Fibroblast of lung (primary cell): ENCODE data around the gene SUN3. TPM values are rescaled to one million over a fixed set of nuclear protein-coding genes. Genes with fewer than 3 reads are reported as not detected.

ENCODE experiments used
- DNase-seq, 2 donors: peaks; one replicate each; pipeline versions ENCODE4 v3.0.0 to v3.0.0-alpha.2; 2010; ENCODE audit warnings: low read depth in 2 of 2
- H2AFZ ChIP-seq: 2 replicates; pipeline ENCODE4 v1.5.1; 2012; ENCODE audit warnings: low read length, control low read depth, inconsistent platforms
- H3K27ac ChIP-seq: 2 replicates; pipeline ENCODE4 v1.5.1; 2011; ENCODE audit warnings: low read length, control low read depth; ENCODE audit not compliant: insufficient read depth
- H3K27me3 ChIP-seq: 2 replicates; pipeline ENCODE4 v1.5.1; 2011; ENCODE audit warnings: mild to moderate bottlenecking, low read length; ENCODE audit not compliant: control insufficient read depth, insufficient read depth
- H3K36me3 ChIP-seq: 2 replicates; pipeline ENCODE4 v1.5.1; 2011; ENCODE audit warnings: low read length; ENCODE audit not compliant: control insufficient read depth, insufficient read depth
- H3K4me1 ChIP-seq: 2 replicates; pipeline ENCODE4 v1.5.1; 2011; ENCODE audit warnings: low read length; ENCODE audit not compliant: control insufficient read depth, insufficient read depth; ENCODE audit errors: extremely low read depth
- H3K4me2 ChIP-seq: 2 replicates; pipeline ENCODE4 v1.5.1; 2011; ENCODE audit warnings: low read length, control low read depth; ENCODE audit not compliant: insufficient read depth; ENCODE audit errors: extremely low read depth
- H3K4me3 ChIP-seq, 4 experiments: fragments of 200-600 bp in 1 of 4; sonication (generic) in 1 of 4; replicated peaks in 1 of 4; 2 replicates each; pipeline ENCODE4 v1.5.1; 2011 to 2016; ENCODE audit warnings: low read length in 4 of 4, low read depth in 3 of 4, mild to moderate bottlenecking in 3 of 4, control low read depth in 2 of 4, inconsistent platforms in 1 of 4, mixed read lengths in 1 of 4; ENCODE audit not compliant: insufficient read depth in 1 of 4; ENCODE audit errors: control extremely low read depth in 1 of 4
- H3K79me2 ChIP-seq: 2 replicates; pipeline ENCODE4 v1.5.1; 2012; ENCODE audit warnings: mild to moderate bottlenecking, low read length, inconsistent platforms; ENCODE audit not compliant: control insufficient read depth, insufficient read depth
- H3K9ac ChIP-seq: 2 replicates; pipeline ENCODE4 v1.5.1; 2011; ENCODE audit warnings: mild to moderate bottlenecking, low read length, control low read depth; ENCODE audit not compliant: insufficient read depth
- H3K9me3 ChIP-seq: 2 replicates; pipeline ENCODE4 v1.5.1; 2012; ENCODE audit warnings: low read depth, low read length; ENCODE audit not compliant: control insufficient read depth, insufficient read depth
- H4K20me1 ChIP-seq: 2 replicates; pipeline ENCODE4 v1.5.1; 2011; ENCODE audit warnings: low read length; ENCODE audit not compliant: control insufficient read depth, insufficient read depth; ENCODE audit errors: extremely low read depth
- EZH2 ChIP-seq: IDR thresholded peaks from 2 replicates; pipeline ENCODE4 v1.5.1; 2012; ENCODE audit warnings: low read length, control low read depth, mild to moderate bottlenecking; ENCODE audit errors: missing control alignments
- polyA plus RNA-seq, 2 donors: library from polyadenylated mRNA; depleted of rRNA in 1 of 2; stranded (reverse) in 1 of 2; unstranded in 1 of 2; fragments of >200 nt; gene quantifications; 2 replicates each; pipeline ENCODE4 v1.2.1, GENCODE V29; 2011 to 2012; ENCODE audit warnings: missing spikeins in 1 of 2
- total RNA-seq: library from RNA; depleted of rRNA; stranded (reverse); fragments of >200 nt; gene quantifications from 2 replicates; pipeline ENCODE4 v1.2.1, GENCODE V29; 2014
- TF ChIP-seq, protein P1 (sequence below), 2 donors: IDR thresholded peaks in 1 of 2; conservative IDR thresholded peaks in 1 of 2; 1 replicate in 1 of 2; 2 replicates in 1 of 2; pipeline ENCODE4 v1.5.1; 2011 to 2012; ENCODE audit warnings: low read length in 2 of 2, control low read depth in 1 of 2, inconsistent platforms in 1 of 2, low read depth in 1 of 2, mild to moderate bottlenecking in 1 of 2

SUN3 gene
- total and polyA plus RNA-seq, 2 donors (not counting 1 experiment from before 2014, with no cell fraction given) = not detected

DNA sequence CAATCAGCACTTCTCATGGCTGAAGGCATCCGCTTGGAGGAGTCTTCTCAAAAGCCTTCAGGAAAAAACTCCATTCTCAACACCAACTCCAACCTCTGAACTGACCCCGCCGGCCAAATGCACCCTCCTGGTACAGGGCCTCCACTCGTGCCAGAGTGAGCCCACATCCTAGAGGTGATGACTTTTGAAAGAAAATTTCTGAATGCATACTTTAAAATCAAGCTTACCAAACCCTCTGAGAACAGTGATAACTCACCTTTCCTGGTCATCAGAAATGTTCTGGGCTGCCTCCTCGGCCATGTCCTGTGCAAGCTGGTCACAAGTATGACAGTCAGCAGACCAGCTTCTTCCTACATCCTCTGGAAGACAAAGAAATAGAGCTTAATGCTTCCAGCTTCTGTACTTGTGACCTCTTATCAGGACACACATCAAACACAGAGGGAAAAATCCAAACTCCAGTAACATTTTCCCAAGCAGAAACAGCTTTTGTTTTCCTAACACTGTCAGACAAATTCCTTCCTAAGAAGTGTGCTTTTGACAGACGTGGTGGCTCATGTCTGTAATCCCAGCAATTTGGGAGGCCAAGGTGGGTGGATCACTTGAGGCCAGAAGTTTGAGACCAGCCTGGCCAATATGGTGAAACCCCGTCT is 80.6 kb downstream of the SUN3 start, which contains the start of gene PKD1L1:
TSS of gene PKD1L1 (minus strand) at position 326 of the 650 bp plus-strand sequence. CDS start at position 300, 26 bp downstream.
- Histone ChIP-seq H3K4me1 (peaks cover 3% of the 10 kb centered on the region), H3K9ac (no peak within 1 kb of the TSS)
- DNase-seq = peak in 1 of 2 donors; percentile 41

DNA sequence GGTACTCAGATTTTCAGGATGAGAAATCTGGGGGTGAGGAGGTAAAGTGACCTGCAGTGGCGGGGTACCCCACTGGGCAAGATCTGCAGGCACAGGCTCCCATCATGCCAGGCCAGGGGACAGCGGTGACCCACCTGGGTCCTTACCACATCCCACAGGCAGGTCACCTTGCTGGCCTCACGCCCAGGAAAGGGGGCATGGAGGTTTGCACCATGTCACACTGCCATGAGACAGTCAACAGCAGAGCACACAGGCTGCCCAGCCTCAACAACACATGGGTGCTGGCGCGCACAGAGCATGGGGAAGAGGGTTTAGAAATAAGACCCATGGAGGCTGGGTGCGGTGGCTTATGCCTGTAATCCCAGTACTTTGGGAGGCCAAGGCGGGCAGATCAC is 81.6 kb downstream of the SUN3 start:
- Histone ChIP-seq H3K4me3 (no peak overlapping the region), H3K4me2 (no peak overlapping the region), H3K27me3 (no peaks in the 10 kb centered on the region), H3K27ac (no peak overlapping the region), H4K20me1 (no peaks in the 10 kb centered on the region), H3K79me2 (no peaks in the 10 kb centered on the region), H3K4me1 (peaks cover 3% of the 10 kb centered on the region), H3K9me3 (no peaks in the 10 kb centered on the region), H3K9ac (no peak overlapping the region), H2AFZ (no peak overlapping the region), H3K36me3 (no peaks in the 10 kb centered on the region)
- no peak for DNase-seq
- TF ChIP-seq, protein P1, sequence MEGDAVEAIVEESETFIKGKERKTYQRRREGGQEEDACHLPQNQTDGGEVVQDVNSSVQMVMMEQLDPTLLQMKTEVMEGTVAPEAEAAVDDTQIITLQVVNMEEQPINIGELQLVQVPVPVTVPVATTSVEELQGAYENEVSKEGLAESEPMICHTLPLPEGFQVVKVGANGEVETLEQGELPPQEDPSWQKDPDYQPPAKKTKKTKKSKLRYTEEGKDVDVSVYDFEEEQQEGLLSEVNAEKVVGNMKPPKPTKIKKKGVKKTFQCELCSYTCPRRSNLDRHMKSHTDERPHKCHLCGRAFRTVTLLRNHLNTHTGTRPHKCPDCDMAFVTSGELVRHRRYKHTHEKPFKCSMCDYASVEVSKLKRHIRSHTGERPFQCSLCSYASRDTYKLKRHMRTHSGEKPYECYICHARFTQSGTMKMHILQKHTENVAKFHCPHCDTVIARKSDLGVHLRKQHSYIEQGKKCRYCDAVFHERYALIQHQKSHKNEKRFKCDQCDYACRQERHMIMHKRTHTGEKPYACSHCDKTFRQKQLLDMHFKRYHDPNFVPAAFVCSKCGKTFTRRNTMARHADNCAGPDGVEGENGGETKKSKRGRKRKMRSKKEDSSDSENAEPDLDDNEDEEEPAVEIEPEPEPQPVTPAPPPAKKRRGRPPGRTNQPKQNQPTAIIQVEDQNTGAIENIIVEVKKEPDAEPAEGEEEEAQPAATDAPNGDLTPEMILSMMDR (conservative IDR thresholded peaks at IDR 0.05 in 1 of 2, IDR thresholded peaks at IDR 0.05 in 1 of 2; ENCODE audit: low read depth in 1 of 2, low read length in 2 of 2) = no peak
- TF ChIP-seq EZH2 = no peak

More for the DNA sequence above, 80.6 kb downstream of the SUN3 start, which contains the start of gene PKD1L1:
- Histone ChIP-seq H3K4me2 (no peak within 1 kb of the TSS), H3K36me3 (no peaks in the 10 kb centered on the region), H3K9me3 (no peaks in the 10 kb centered on the region), H3K27ac (no peak within 1 kb of the TSS), H3K27me3 (no peaks in the 10 kb centered on the region), H2AFZ (no peak within 1 kb of the TSS), H3K79me2 (no peaks in the 10 kb centered on the region), H3K4me3 (no peak within 1 kb of the TSS), H4K20me1 (no peaks in the 10 kb centered on the region)
- no peak for TF ChIP-seq EZH2

DNA sequence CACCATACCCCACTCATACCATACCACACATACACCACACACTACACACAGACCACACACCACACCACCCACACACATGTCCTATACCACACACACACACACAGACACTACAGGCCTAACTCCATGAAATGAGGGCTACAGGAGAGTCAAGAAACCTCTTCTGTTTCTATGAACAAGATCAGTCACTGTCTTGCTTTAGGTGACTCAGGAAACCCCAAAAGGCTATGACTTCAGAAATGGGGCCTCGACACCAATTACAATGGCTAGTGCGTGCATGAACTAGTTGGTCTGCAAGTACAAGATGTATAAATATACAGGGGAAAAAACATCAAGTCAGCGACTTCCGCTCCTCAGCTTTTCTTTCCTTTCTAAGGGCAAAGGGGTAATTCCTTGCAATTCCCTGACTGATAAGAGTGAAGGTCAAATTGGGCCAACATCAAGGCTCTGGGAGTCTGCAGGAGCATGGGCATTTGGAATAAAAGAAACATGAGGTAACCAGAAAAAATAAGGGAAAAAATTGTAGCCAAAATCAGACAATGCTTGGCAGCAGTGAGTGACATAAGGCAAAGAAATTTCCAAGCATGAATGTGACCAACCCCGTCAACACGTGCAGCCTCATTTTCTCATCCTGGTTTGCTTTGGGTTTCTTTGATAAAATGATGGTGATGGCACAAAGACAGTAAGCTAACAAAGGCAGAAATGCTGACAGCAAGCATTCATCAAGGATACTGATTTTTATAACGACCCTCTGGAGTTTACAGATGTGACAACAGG is 82.1 kb downstream of the SUN3 start:
- TF ChIP-seq EZH2 = no peak
- TF ChIP-seq, protein P1 (conservative IDR thresholded peaks at IDR 0.05 in 1 of 2, IDR thresholded peaks at IDR 0.05 in 1 of 2; ENCODE audit: low read depth in 1 of 2, low read length in 2 of 2) = no peak
- Histone ChIP-seq H3K9me3 (no peaks in the 10 kb centered on the region), H3K4me3 (no peak overlapping the region)

More for the DNA sequence above, 82.1 kb downstream of the SUN3 start:
- H4K20me1 ChIP-seq = no peaks in the 10 kb centered on the region
- H3K9ac ChIP-seq = no peak overlapping the region
- H3K36me3 ChIP-seq = no peaks in the 10 kb centered on the region
- H3K27me3 ChIP-seq = no peaks in the 10 kb centered on the region
- no peaks in the 10 kb centered on the region for H3K79me2 ChIP-seq
- no peak overlapping the region for H3K27ac ChIP-seq
- no peak for DNase-seq
- no peak overlapping the region for H3K4me2 ChIP-seq
- H2AFZ ChIP-seq = no peak overlapping the region
- H3K4me1 ChIP-seq = peaks cover 5% of the 10 kb centered on the region
